H9 (cell line): ENCODE measurements around the gene B4GALNT2. TPM values are rescaled to one million over a fixed set of nuclear protein-coding genes. Genes with fewer than 3 reads are reported as not detected.

Experiments
- DNase-seq: peaks from one replicate; pipeline ENCODE4 v3.0.0-alpha.2; 2017
- H2AFZ ChIP-seq: one replicate; pipeline ENCODE4 v1.6.1; 2013; ENCODE audit warnings: mild to moderate bottlenecking, low read length, control low read depth, moderate library complexity
- H2AK5ac ChIP-seq: 2 replicates; pipeline ENCODE4 v1.6.1; 2013; ENCODE audit warnings: low read length, control low read depth, mixed read lengths; ENCODE audit not compliant: insufficient read length
- H2BK120ac ChIP-seq: one replicate; pipeline ENCODE4 v1.6.1; 2013; ENCODE audit warnings: low read depth, mild to moderate bottlenecking, low read length, control low read depth, inconsistent platforms; ENCODE audit not compliant: poor library complexity, severe bottlenecking
- H2BK12ac ChIP-seq: 2 replicates; pipeline ENCODE4 v1.6.1; 2013; ENCODE audit warnings: low read length, control low read depth, mixed read lengths, low read depth; ENCODE audit not compliant: insufficient read length
- H2BK15ac ChIP-seq: 2 replicates; pipeline ENCODE4 v1.6.1; 2013; ENCODE audit warnings: low read depth, low read length, control low read depth
- H2BK20ac ChIP-seq: one replicate; pipeline ENCODE4 v1.6.1; 2013; ENCODE audit warnings: low read depth, mild to moderate bottlenecking, low read length, control low read depth, inconsistent platforms; ENCODE audit not compliant: poor library complexity, severe bottlenecking
- H2BK5ac ChIP-seq: 2 replicates; pipeline ENCODE4 v1.6.1; 2013; ENCODE audit warnings: low read length, control low read depth, mixed read lengths; ENCODE audit not compliant: insufficient read length
- H3K14ac ChIP-seq: 2 replicates; pipeline ENCODE4 v1.6.1; 2013; ENCODE audit warnings: low read length, control low read depth; ENCODE audit not compliant: insufficient read depth
- H3K18ac ChIP-seq: 2 replicates; pipeline ENCODE4 v1.6.1; 2013; ENCODE audit warnings: low read depth, mild to moderate bottlenecking, mixed read lengths, low read length, control low read depth; ENCODE audit not compliant: insufficient read length
- H3K23ac ChIP-seq: 2 replicates; pipeline ENCODE4 v1.6.1; 2013; ENCODE audit warnings: low read length, control low read depth, mixed read lengths, low read depth; ENCODE audit not compliant: insufficient read length
- H3K23me2 ChIP-seq: 2 replicates; pipeline ENCODE4 v1.6.1; 2013; ENCODE audit warnings: low read depth, mild to moderate bottlenecking, mixed read lengths, low read length, control low read depth; ENCODE audit not compliant: insufficient read length, poor library complexity, severe bottlenecking
- H3K27ac ChIP-seq: 2 replicates; pipeline ENCODE4 v1.5.1; 2013; ENCODE audit warnings: low read length, control low read depth, mixed read lengths, low read depth; ENCODE audit not compliant: insufficient read length
- H3K27me3 ChIP-seq: 2 replicates; pipeline ENCODE4 v1.6.1; 2013; ENCODE audit warnings: low read length, control low read depth, inconsistent platforms; ENCODE audit not compliant: insufficient read depth
- H3K4ac ChIP-seq: 2 replicates; pipeline ENCODE4 v1.6.1; 2013; ENCODE audit warnings: low read depth, mild to moderate bottlenecking, control low read depth, inconsistent platforms, low read length, moderate library complexity
- H3K4me1 ChIP-seq: 2 replicates; pipeline ENCODE4 v1.6.1; 2013; ENCODE audit warnings: low read length, control low read depth, inconsistent platforms; ENCODE audit not compliant: insufficient read depth
- H3K4me2 ChIP-seq: 2 replicates; pipeline ENCODE4 v1.6.1; 2013; ENCODE audit warnings: low read length, control low read depth, mixed read lengths; ENCODE audit not compliant: insufficient read length, insufficient read depth
- H3K56ac ChIP-seq: 2 replicates; pipeline ENCODE4 v1.6.1; 2013; ENCODE audit warnings: low read depth, mild to moderate bottlenecking, mixed read lengths, low read length, control low read depth; ENCODE audit not compliant: insufficient read length
- H3K79me1 ChIP-seq: 2 replicates; pipeline ENCODE4 v1.6.1; 2013; ENCODE audit warnings: low read depth, mild to moderate bottlenecking, moderate library complexity, low read length, control low read depth, inconsistent platforms; ENCODE audit not compliant: insufficient read depth, poor library complexity, severe bottlenecking
- H3K79me2 ChIP-seq: 2 replicates; pipeline ENCODE4 v1.6.1; 2013; ENCODE audit warnings: low read length, control low read depth, inconsistent platforms; ENCODE audit not compliant: insufficient read depth
- H3K9ac ChIP-seq: 2 replicates; pipeline ENCODE4 v1.6.1; 2013; ENCODE audit warnings: low read length, control low read depth, mixed read lengths; ENCODE audit not compliant: insufficient read length; ENCODE audit errors: extremely low read depth
- H3K9me3 ChIP-seq: one replicate; pipeline ENCODE4 v1.6.1; 2013; ENCODE audit warnings: low read depth, low read length, inconsistent platforms; ENCODE audit not compliant: control insufficient read depth
- H3T11ph ChIP-seq: one replicate; pipeline ENCODE4 v1.6.1; 2013; ENCODE audit warnings: mild to moderate bottlenecking, low read length, control low read depth, inconsistent platforms
- H4K20me1 ChIP-seq: one replicate; pipeline ENCODE4 v1.6.1; 2013; ENCODE audit not compliant: control insufficient read depth, insufficient read length, insufficient read depth
- H4K5ac ChIP-seq: 2 replicates; pipeline ENCODE4 v1.6.1; 2013; ENCODE audit warnings: low read depth, mild to moderate bottlenecking, mixed read lengths, low read length, control low read depth; ENCODE audit not compliant: insufficient read length
- H4K8ac ChIP-seq: replicated peaks from 2 replicates; pipeline ENCODE4 v1.6.1; 2013; ENCODE audit warnings: low read length, control low read depth, mixed read lengths, low read depth; ENCODE audit not compliant: insufficient read length
- H4K91ac ChIP-seq: 2 replicates; pipeline ENCODE4 v1.6.1; 2013; ENCODE audit warnings: low read depth, mild to moderate bottlenecking, moderate library complexity, mixed read lengths, low read length, control low read depth; ENCODE audit not compliant: insufficient read length
- H3K27ac Mint-ChIP-seq, 3 experiments: 2 replicates in 2 of 3; 3 replicates in 1 of 3; pipeline ENCODE4 v1.8.0; 2020 to 2021; ENCODE audit warnings: mixed read lengths in 3 of 3, mild to moderate bottlenecking in 1 of 3, moderate library complexity in 1 of 3
- H3K27me3 Mint-ChIP-seq: 2 replicates; pipeline ENCODE4 v1.8.0; 2021; ENCODE audit warnings: low read depth, mild to moderate bottlenecking, moderate library complexity, mixed read lengths
- H3K36me3 Mint-ChIP-seq, 3 experiments: 2 replicates in 2 of 3; 3 replicates in 1 of 3; pipeline ENCODE4 v1.8.0; 2020 to 2021; ENCODE audit warnings: low read depth in 3 of 3, mixed read lengths in 3 of 3; ENCODE audit not compliant: insufficient read depth in 1 of 3
- H3K4me1 Mint-ChIP-seq, 2 experiments: 2 replicates each; pipeline ENCODE4 v1.8.0; 2020; ENCODE audit warnings: mixed read lengths in 2 of 2
- H3K4me3 Mint-ChIP-seq, 2 experiments: 2 replicates in 1 of 2; 3 replicates in 1 of 2; pipeline ENCODE4 v1.8.0; 2020 to 2021; ENCODE audit warnings: mild to moderate bottlenecking in 2 of 2, mixed read lengths in 2 of 2, moderate library complexity in 1 of 2
- H3K9me3 Mint-ChIP-seq, 2 experiments: 2 replicates in 1 of 2; 3 replicates in 1 of 2; pipeline ENCODE4 v1.8.0; 2020; ENCODE audit warnings: mild to moderate bottlenecking in 2 of 2, mixed read lengths in 2 of 2, moderate library complexity in 1 of 2
- CTCF ChIP-seq: fragments of 200-600 bp; sonication (generic); conservative IDR thresholded peaks from 3 replicates; pipeline ENCODE4 v1.8.0; 2021; ENCODE audit warnings: antibody characterized with exemption, mild to moderate bottlenecking
- WGBS: extraction: QIAGEN DNeasy Blood & Tissue Kit; methylation state at CpG from one replicate; pipeline ENCODE4 v1.1.7; 2013; ENCODE audit warnings: missing lambda C conversion rate, low lambda C conversion rate, mixed read lengths; ENCODE audit not compliant: insufficient read length; ENCODE audit errors: extremely low coverage; 5-methylcytosine and 5-hydroxymethylcytosine counted together
- total RNA-seq: library from RNA; stranded (reverse); gene quantifications from 2 replicates; pipeline ENCODE4 v1.2.1, GENCODE V29; 2021

Gene B4GALNT2
- total RNA-seq, 1 experiment from 2014 or later, result not detected

- Histone ChIP-seq H3K23ac (no peak overlapping the region), H3K56ac (no peak overlapping the region), H2BK12ac (no peak overlapping the region), H3K79me2 (no peaks in the 10 kb centered on the region), H3K4me2 (no peak overlapping the region), H3K9me3 (no peaks in the 10 kb centered on the region), H3K79me1 (no peaks in the 10 kb centered on the region), H3T11ph (no peak overlapping the region), H4K5ac (no peak overlapping the region), H2AFZ (no peak overlapping the region), H2BK120ac (no peak overlapping the region), H3K9ac (no peak overlapping the region), H3K23me2 (no peaks in the 10 kb centered on the region), H3K14ac (no peak overlapping the region), H2AK5ac (no peak overlapping the region), H3K4ac (no peak overlapping the region), H3K18ac (no peak overlapping the region), H2BK5ac (no peak overlapping the region), H4K91ac (no peak overlapping the region), H2BK20ac (no peak overlapping the region), H3K27ac (no peak overlapping the region), H4K20me1 (no peaks in the 10 kb centered on the region), H2BK15ac (no peak overlapping the region), H3K27me3 (no peaks in the 10 kb centered on the region; the same call in 1 of the 2 replicates), H4K8ac (no peak overlapping the region), H3K4me1 (no peaks in the 10 kb centered on the region)
- Mint-ChIP-seq H3K9me3 (peaks cover 0 to 5% of the 10 kb centered on the region in 2 experiments; a peak in 2 of 5 replicates), H3K36me3 (no peaks in the 10 kb centered on the region), H3K4me3 (no peak overlapping the region), H3K4me1 (no peaks in the 10 kb centered on the region; a peak in 1 of 4 replicates), H3K27ac (no peak overlapping the region), H3K27me3 (peaks cover 34% of the 10 kb centered on the region)
- TF ChIP-seq CTCF, result no peak
- no peak for DNase-seq
- WGBS, result no CpG with 5 or more reads among the region's 11 CpGs
These were observed 23.7 kb downstream of the B4GALNT2 start for GRCh38 chr17:49156256-49156655.
